Upper lobe of left lung (tissue), 4 donors: Measurements from ENCODE around the gene PACS2.

ENCODE experiments used
- CTCF ChIP-seq, 6 experiments: fragments of 450-650 bp in 4 of 6; fragments of 200-600 bp in 2 of 6; sonication (generic) in 2 of 6; IDR thresholded peaks; one replicate each; pipeline ENCODE4 v1.5.1; 2016 to 2019; ENCODE audit warnings: antibody characterized with exemption in 6 of 6
- POLR2A ChIP-seq, 4 donors: fragments of 450-650 bp; IDR thresholded peaks; one replicate each; pipeline ENCODE4 v1.5.1; 2016 to 2017; ENCODE audit warnings: antibody characterized with exemption in 4 of 4, mild to moderate bottlenecking in 2 of 4
- POLR2AphosphoS5 ChIP-seq, 2 donors: sonication (generic); formaldehyde crosslinking; IDR thresholded peaks; one replicate each; pipeline ENCODE4 v1.5.1; 2017; ENCODE audit warnings: antibody characterized with exemption in 2 of 2

GRCh38 chr14:105329411-105330150 lies 15.0 kb downstream of the PACS2 start:
- TF ChIP-seq POLR2A (IDR thresholded peaks at IDR 0.05) (no peak), POLR2AphosphoS5 (IDR thresholded peaks at IDR 0.05) (no peak), CTCF (IDR thresholded peaks at IDR 0.05) (no peak)
